ENCODE data around the gene BEND5. TPM values are rescaled to one million over a fixed set of nuclear protein-coding genes. Genes with fewer than 3 reads are reported as not detected.

BEND5 gene
- total and polyA plus RNA-seq, 2 of the 8 experiments (the other 6 are each of a cell fraction or from before 2014, with no cell fraction given) = 3.8 to 7.5 TPM

DNA sequence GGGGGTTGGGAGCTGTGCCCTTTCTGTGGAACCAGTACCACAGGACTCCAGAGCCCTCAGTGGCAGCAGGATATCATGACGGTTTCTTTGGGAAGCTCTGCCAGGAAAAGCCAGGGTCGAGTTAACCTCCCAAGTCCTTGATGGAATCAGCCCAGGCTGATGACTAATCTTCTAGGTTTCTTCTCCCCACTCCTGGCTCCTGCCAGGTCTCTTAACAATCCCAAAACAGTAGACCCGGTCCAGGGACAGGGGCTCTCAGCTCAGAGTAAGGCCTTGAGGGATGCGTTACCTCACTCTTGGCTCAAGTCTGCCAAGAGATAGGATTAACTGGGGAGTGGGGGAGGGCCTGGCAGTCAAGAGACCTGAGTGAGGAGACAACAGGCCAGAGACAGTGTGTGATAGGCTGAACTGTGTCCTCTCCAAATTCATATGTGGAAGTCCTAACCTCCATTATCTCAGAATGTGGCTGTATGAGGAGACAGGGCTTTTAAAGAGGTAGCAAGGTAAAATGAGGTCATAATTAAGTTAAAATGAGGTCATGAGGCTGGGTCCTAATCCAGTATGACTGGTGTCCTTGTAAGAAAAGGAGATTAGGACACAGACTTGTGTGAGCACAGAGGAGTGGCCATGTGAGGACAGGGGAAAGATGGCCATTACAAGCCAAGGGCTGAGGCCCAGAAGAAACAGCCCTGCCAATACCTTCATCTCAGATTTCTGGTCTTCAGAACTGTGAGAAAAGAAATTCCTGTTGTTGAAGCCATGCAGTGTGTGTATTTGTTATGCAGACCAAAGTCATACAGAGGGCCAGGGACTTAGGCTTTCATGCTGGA, 95.0 kb downstream of the BEND5 start:
- Histone ChIP-seq H2BK120ac (replicated peaks; ENCODE audit: low read depth, low read length) (no peak overlapping the region), H4K91ac (replicated peaks; ENCODE audit: insufficient read length, low read length) (no peak overlapping the region), H3K27me3 (replicated peaks in 1 of 4; ENCODE audit: control insufficient read depth in 3 of 4, extremely low read depth in 1 of 4, insufficient read depth in 3 of 4, low read length in 3 of 4) (peaks cover 0 to 2% (median 0%) of the 10 kb centered on the region in 4 experiments; a peak in 1 of 7 replicates), H2AFZ (ENCODE audit: low read length) (no peak overlapping the region), H3K23ac (ENCODE audit: insufficient read length) (no peak overlapping the region), H3K27ac (ENCODE audit: low read depth, low read length) (no peak overlapping the region), H3K4ac (replicated peaks; ENCODE audit: insufficient read length, low read depth, low read length) (no peak overlapping the region), H2BK20ac (ENCODE audit: low read length) (no peak overlapping the region), H3K23me2 (ENCODE audit: low read depth, low read length) (no peaks in the 10 kb centered on the region), H2BK15ac (ENCODE audit: low read length) (no peak overlapping the region), H3K36me3 (ENCODE audit: control insufficient read depth in 2 of 4, insufficient read depth in 4 of 4, low read length in 3 of 4) (no peaks in the 10 kb centered on the region), H3K9me3 (ENCODE audit: insufficient read depth in 2 of 2, low read depth in 1 of 2, low read length in 1 of 2) (no peaks in the 10 kb centered on the region), H4K5ac (ENCODE audit: insufficient read length, low read depth, low read length) (no peak overlapping the region), H3K4me2 (ENCODE audit: insufficient read depth in 1 of 2, low read depth in 2 of 2, low read length in 2 of 2) (0 out of 4 replicates have a peak overlapping the region, but pooled peaks have one; percentile 1 to 16), H3K4me1 (replicated peaks in 1 of 4; ENCODE audit: control insufficient read depth in 3 of 4, insufficient read depth in 4 of 4, low read length in 3 of 4) (peaks cover 0 to 5% (median 2%) of the 10 kb centered on the region in 4 experiments; a peak in 3 of 7 replicates), H2AK5ac (ENCODE audit: low read depth, low read length) (no peak overlapping the region), H3K14ac (ENCODE audit: insufficient read length) (no peak overlapping the region), H3K4me3 (ENCODE audit: extremely low read depth in 1 of 4, insufficient read depth in 2 of 4, low read depth in 3 of 4, low read length in 4 of 4) (no peak overlapping the region), H3K79me2 (ENCODE audit: control insufficient read depth in 1 of 2, insufficient read depth in 2 of 2, low read length in 2 of 2) (no peaks in the 10 kb centered on the region), H2BK5ac (ENCODE audit: low read depth, low read length) (no peak overlapping the region), H4K20me1 (replicated peaks in 1 of 2; ENCODE audit: control insufficient read depth in 1 of 2, insufficient read depth in 2 of 2, low read length in 2 of 2) (no peaks in the 10 kb centered on the region), H4K8ac (ENCODE audit: extremely low read depth, insufficient read depth, low read length) (no peak overlapping the region), H3K18ac (ENCODE audit: extremely low read depth, low read length) (0 out of 2 replicates have a peak overlapping the region, but pooled peaks have one; percentile 13), H3K56ac (replicated peaks; ENCODE audit: insufficient read length, low read depth, low read length) (no peak overlapping the region), H3K79me1 (ENCODE audit: low read depth, low read length) (no peaks in the 10 kb centered on the region), H2BK12ac (ENCODE audit: low read depth, low read length) (no peak overlapping the region), H3K9ac (replicated peaks in 1 of 4; ENCODE audit: extremely low read depth in 1 of 4, low read depth in 3 of 4, low read length in 3 of 4) (no peak overlapping the region)
- FAIRE-seq (no peak), DNase-seq (ENCODE audit: low read depth in 1 of 2, low spot score in 2 of 2) (no peak)
- ChIA-PET POLR2A (ENCODE audit: partially characterized antibody) (no interaction called here), CTCF (ENCODE audit: partially characterized antibody) (interaction anchor here (0.6 to 11.7 kb wide), 7 partner anchors 9 to 109 kb away, joined by 3 to 203 read pairs (median 18); no protein-coding TSS in a partner anchor)
- 95% methylated on average over 4 of the region's 4 CpGs; no CpG with 5 or more reads in 1 of the 2 experiments for WGBS, 2 experiments (ENCODE audit: extremely low coverage in 1 of 2, insufficient coverage in 1 of 2, insufficient read length in 1 of 2, insufficient replicate concordance in 2 of 2, low coverage in 1 of 2, low lambda C conversion rate in 2 of 2, missing lambda C conversion rate in 1 of 2)
- TF ChIP-seq POU5F1 (IDR thresholded peaks at IDR 0.05; ENCODE audit: low read depth, low read length) = no peak
- no peak for TF ChIP-seq TAF7 (optimal IDR thresholded peaks at IDR 0.05; ENCODE audit: borderline replicate concordance, low read depth, low read length)
- TF ChIP-seq, protein P1, sequence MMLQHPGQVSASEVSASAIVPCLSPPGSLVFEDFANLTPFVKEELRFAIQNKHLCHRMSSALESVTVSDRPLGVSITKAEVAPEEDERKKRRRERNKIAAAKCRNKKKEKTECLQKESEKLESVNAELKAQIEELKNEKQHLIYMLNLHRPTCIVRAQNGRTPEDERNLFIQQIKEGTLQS (IDR thresholded peaks at IDR 0.05; ENCODE audit: insufficient read depth, low read depth, low read length) = no peak
- no peak for TF ChIP-seq CHD1 (IDR thresholded peaks at IDR 0.05; ENCODE audit: low read depth, low read length)
- TF ChIP-seq SP2 (IDR thresholded peaks at IDR 0.05; ENCODE audit: low read length) = no peak
- no peak for TF ChIP-seq KDM4A (IDR thresholded peaks at IDR 0.05; ENCODE audit: low read depth, low read length, severe bottlenecking)
- TF ChIP-seq JUND (IDR thresholded peaks at IDR 0.05; ENCODE audit: low read length) = no peak
- TF ChIP-seq, protein P2, sequence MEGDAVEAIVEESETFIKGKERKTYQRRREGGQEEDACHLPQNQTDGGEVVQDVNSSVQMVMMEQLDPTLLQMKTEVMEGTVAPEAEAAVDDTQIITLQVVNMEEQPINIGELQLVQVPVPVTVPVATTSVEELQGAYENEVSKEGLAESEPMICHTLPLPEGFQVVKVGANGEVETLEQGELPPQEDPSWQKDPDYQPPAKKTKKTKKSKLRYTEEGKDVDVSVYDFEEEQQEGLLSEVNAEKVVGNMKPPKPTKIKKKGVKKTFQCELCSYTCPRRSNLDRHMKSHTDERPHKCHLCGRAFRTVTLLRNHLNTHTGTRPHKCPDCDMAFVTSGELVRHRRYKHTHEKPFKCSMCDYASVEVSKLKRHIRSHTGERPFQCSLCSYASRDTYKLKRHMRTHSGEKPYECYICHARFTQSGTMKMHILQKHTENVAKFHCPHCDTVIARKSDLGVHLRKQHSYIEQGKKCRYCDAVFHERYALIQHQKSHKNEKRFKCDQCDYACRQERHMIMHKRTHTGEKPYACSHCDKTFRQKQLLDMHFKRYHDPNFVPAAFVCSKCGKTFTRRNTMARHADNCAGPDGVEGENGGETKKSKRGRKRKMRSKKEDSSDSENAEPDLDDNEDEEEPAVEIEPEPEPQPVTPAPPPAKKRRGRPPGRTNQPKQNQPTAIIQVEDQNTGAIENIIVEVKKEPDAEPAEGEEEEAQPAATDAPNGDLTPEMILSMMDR (IDR thresholded peaks at IDR 0.05; ENCODE audit: control extremely low read depth in 1 of 3, insufficient read depth in 1 of 3, low read depth in 1 of 3, low read length in 3 of 3) = no peak
- no peak for TF ChIP-seq CEBPB (IDR thresholded peaks at IDR 0.05; ENCODE audit: low read depth, low read length)

All from H1 (cell line).